ENCODE measurements around the gene CLTB. TPM values are rescaled to one million over a fixed set of nuclear protein-coding genes. Genes with fewer than 3 reads are reported as not detected.
A peak's percentile ranks its signal among the peaks of the same experiment; 100 is the strongest.

CLTB gene
- total RNA-seq, 4 donors from 2014 or later, result 261 to 386 (median 302) TPM

DNA sequence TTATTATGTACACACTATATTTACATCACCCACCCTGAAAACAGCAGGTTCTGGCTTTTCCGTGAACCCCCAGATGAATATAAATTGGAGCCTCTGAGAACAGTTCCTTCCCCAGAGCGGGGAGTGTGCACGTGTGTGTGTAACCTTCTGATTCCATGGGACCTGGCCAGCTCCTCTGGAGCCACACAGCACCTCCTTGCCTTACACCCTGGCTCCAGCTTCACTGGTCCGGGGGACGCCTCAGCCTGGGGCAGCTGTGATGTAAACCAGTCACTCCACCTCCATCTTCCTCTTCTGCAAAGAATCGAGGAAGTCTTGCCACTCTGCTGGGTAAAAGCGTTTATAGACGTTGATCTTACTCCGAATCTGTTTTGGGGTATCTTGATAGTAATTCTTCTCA, 32.4 kb downstream of the CLTB start:
- DNase-seq, result no peak
- Histone ChIP-seq H3K27ac (peak overlapping the region; percentile 92 to 98 (median 96)), H3K36me3 (peaks cover 0 to 38% of the 10 kb centered on the region in 2 donors), H3K27me3 (no peaks in the 10 kb centered on the region), H3K4me1 (peaks cover 43 to 56% of the 10 kb centered on the region in 2 donors), H3K4me3 (no peak overlapping the region), H3K9me3 (no peaks in the 10 kb centered on the region)
- ATAC-seq, result no peak
- TF ChIP-seq POLR2A (IDR thresholded peaks at IDR 0.05), result no peak
- TF ChIP-seq, protein P1, sequence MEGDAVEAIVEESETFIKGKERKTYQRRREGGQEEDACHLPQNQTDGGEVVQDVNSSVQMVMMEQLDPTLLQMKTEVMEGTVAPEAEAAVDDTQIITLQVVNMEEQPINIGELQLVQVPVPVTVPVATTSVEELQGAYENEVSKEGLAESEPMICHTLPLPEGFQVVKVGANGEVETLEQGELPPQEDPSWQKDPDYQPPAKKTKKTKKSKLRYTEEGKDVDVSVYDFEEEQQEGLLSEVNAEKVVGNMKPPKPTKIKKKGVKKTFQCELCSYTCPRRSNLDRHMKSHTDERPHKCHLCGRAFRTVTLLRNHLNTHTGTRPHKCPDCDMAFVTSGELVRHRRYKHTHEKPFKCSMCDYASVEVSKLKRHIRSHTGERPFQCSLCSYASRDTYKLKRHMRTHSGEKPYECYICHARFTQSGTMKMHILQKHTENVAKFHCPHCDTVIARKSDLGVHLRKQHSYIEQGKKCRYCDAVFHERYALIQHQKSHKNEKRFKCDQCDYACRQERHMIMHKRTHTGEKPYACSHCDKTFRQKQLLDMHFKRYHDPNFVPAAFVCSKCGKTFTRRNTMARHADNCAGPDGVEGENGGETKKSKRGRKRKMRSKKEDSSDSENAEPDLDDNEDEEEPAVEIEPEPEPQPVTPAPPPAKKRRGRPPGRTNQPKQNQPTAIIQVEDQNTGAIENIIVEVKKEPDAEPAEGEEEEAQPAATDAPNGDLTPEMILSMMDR (IDR thresholded peaks at IDR 0.05 in 4 of 5, conservative IDR thresholded peaks at IDR 0.05 in 1 of 5), result no peak
- intact Hi-C loops (cut with DNase I; ENCODE audit: low total_unique reads), result loop anchor here (10.0 kb wide), 3 partner anchors 261 to 1161 kb away; partner anchors contain the start of genes TSPAN17 and ZNF346
- in situ Hi-C loops (cut with MboI; ENCODE audit: low sequenced_read_pairs in 4 of 4), result no loop called here

DNA sequence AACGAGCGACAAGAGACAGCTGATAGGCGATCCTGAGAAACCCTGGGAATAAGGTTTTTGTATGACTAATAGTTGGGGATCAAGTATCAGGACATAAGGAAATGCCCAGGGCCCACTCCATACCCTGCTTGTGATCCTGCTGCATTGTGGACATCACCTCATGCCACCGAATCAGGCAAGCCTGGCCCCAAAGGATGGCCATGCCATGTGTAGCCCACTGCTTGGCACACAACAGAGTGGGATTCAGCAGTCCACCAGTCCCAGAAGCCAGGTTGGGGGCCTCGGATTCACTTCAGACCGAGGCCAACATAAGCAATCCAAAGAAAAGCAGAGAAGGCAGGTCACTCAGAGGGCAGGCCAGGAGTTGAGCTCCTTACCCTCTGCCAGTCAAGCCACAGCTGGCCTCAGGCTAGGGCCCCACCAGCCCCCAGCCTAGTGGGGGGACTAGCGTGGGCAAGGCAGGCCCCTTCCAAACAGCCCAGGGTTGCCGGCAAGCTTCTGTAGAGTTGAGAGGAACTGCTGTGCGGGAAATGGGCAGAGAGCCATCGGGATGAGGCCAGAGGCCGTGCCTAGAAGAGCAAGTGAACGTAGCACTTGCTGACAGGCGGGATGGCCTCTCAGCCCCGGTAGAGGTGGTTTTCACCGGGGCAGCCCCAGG, 33.0 kb downstream of the CLTB start:
- DNase-seq, result no peak
- H3K27me3 ChIP-seq, result no peaks in the 10 kb centered on the region
- peak overlapping the region; percentile 92 to 98 (median 96) for H3K27ac ChIP-seq
- H3K9me3 ChIP-seq, result no peaks in the 10 kb centered on the region
- H3K36me3 ChIP-seq, result peaks cover 0 to 38% of the 10 kb centered on the region in 2 donors
- in situ Hi-C loops (cut with MboI; ENCODE audit: low sequenced_read_pairs in 4 of 4), result no loop called here
- peaks cover 43 to 56% of the 10 kb centered on the region in 2 donors for H3K4me1 ChIP-seq
- intact Hi-C loops (cut with DNase I; ENCODE audit: low total_unique reads), result loop anchor here (10.0 kb wide), 3 partner anchors 261 to 1161 kb away; partner anchors contain the start of genes TSPAN17 and ZNF346
- ATAC-seq, result no peak
- TF ChIP-seq, protein P1 (IDR thresholded peaks at IDR 0.05 in 4 of 5, conservative IDR thresholded peaks at IDR 0.05 in 1 of 5), result no peak
- TF ChIP-seq POLR2A (IDR thresholded peaks at IDR 0.05), result no peak
- no peak overlapping the region for H3K4me3 ChIP-seq

DNA sequence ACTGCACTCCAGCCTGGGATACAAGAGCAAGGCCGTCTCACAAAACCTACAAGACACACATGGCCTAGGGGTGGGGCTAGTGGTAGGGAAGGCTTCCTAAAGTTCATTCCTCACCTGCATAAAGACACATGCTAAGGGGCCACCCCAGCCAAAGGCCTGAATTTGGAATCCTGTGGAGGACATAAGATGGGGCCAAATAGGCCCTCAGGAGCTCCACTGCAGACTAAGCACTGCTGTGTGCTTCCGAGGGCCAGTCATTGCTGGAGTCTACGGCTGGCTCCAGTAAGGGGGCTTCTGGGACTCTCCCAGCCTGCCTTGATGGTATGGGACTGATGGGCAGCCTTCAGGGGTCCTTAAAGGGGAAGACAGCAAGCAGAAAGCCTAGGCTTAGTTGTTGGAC, 33.6 kb downstream of the CLTB start:
- Histone ChIP-seq H3K27me3 (no peaks in the 10 kb centered on the region), H3K36me3 (peaks cover 0 to 38% of the 10 kb centered on the region in 2 donors), H3K4me3 (no peak overlapping the region), H3K9me3 (no peaks in the 10 kb centered on the region), H3K4me1 (peaks cover 42 to 54% of the 10 kb centered on the region in 2 donors), H3K27ac (peak overlapping the region; percentile 92 to 98 (median 96))
- no peak for TF ChIP-seq POLR2A (IDR thresholded peaks at IDR 0.05)
- TF ChIP-seq, protein P1 (IDR thresholded peaks at IDR 0.05 in 4 of 5, conservative IDR thresholded peaks at IDR 0.05 in 1 of 5), result no peak
- DNase-seq (no peak), ATAC-seq (no peak)
- intact Hi-C loops (cut with DNase I; ENCODE audit: low total_unique reads) (loop anchor here (10.0 kb wide), 3 partner anchors 262 to 1162 kb away; partner anchors contain the start of genes TSPAN17 and ZNF346), in situ Hi-C loops (cut with MboI; ENCODE audit: low sequenced_read_pairs in 4 of 4) (no loop called here)

DNA sequence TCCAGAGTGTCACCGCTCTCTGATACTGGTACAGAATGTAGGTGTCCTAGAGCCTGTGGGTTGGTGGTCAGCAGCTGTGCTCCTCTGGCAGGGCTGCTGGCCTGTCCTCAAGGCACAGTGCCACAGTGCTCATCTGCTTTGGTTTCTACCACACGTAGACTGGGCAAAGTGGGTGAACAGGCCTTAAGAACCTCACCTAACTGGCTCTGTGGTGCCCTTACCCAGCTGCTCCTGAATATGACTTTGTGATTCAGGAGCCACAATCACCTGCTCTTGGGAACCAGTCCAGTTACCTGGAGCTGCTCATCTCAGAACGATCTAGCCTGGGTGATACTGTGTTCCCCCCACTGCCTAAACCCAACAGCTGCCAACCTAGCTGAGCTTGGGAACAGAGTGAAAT, 34.4 kb downstream of the CLTB start:
- in situ Hi-C loops (cut with MboI; ENCODE audit: low sequenced_read_pairs in 4 of 4), result no loop called here
- Histone ChIP-seq H3K27ac (peak overlapping the region; percentile 92 to 98 (median 96)), H3K36me3 (peaks cover 0 to 38% of the 10 kb centered on the region in 2 donors), H3K27me3 (no peaks in the 10 kb centered on the region), H3K4me1 (peaks cover 35 to 47% of the 10 kb centered on the region in 2 donors), H3K9me3 (no peaks in the 10 kb centered on the region), H3K4me3 (no peak overlapping the region)
- ATAC-seq, result peak; percentile 65 to 70
- TF ChIP-seq, protein P1 (IDR thresholded peaks at IDR 0.05 in 4 of 5, conservative IDR thresholded peaks at IDR 0.05 in 1 of 5), result no peak
- TF ChIP-seq POLR2A (IDR thresholded peaks at IDR 0.05), result peak in 1 of 2 donors; percentile 5
- DNase-seq, result peak; percentile 58 to 80
- intact Hi-C loops (cut with DNase I; ENCODE audit: low total_unique reads), result loop anchor here (10.0 kb wide), 3 partner anchors 263 to 1163 kb away; partner anchors contain the start of genes TSPAN17 and ZNF346

Measured in gastrocnemius medialis (tissue), 4 donors.